NCI-H1694 treated with DMSO at 0.1 percent for 48 hours (cell line): ENCODE data around the gene CYP2B6.
"Not testable (repeated sequence)": the region's sequence is repeated elsewhere in the genome, so short reads cannot be mapped to it uniquely, and the experiment has no call there.

Source experiments
- DNase-seq: peaks from one replicate; lab custom pipeline; 2025; lab: John Stamatoyannopoulos, UW

The CYP2B6 gene

GRCh38 chr19:40990972-40991381 lies at the start of gene CYP2B6:
TSS of gene CYP2B6 (plus strand) at chr19:40991282. CDS start at chr19:40991306, 24 bp downstream.
- no peak for DNase-seq

DNA sequence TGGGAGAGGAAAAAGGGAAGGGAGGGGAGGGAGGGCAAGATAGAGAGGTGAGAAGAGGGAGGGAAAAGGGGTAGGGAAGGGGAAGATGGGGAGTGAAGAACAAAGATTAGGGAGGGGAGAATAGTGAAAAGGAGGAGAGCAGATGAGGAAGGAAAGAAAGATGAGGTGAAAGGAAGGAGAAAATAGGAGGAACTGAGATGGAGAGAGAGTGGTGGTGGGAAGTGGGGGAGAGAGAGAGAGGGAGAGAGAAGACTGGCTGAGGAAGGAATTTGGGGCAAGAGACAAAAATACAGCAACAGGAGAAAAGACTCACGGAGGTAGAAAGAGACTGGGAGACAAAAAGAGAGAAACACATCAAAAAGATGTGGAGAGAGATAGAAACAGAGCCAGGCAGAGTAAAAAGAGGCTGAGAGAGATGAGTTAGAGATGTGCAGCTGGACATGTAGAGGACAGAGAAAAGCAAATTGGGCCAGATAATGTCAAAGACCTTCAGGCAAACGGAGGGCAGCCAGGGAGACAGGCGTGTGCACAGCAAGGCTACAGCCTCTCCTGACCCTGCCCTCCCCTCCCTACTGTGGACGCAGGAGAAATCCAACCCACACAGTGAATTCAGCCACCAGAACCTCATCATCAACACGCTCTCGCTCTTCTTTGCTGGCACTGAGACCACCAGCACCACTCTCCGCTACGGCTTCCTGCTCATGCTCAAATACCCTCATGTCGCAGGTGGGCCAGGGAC lies 49.4 kb upstream of the CYP2B6 start:
- no peak for DNase-seq

- DNase-seq = no peak
Measured at GRCh38 chr19:40945645-40946044, 45.4 kb upstream of the CYP2B6 start.

GRCh38 chr19:40947114-40947513 lies 44.0 kb upstream of the CYP2B6 start:
- DNase-seq = no peak

- DNase-seq = no peak
Measured at GRCh38 chr19:40947573-40947972, 43.5 kb upstream of the CYP2B6 start.

- DNase-seq = no peak
Measured at GRCh38 chr19:40948580-40949299, 42.3 kb upstream of the CYP2B6 start.

DNA sequence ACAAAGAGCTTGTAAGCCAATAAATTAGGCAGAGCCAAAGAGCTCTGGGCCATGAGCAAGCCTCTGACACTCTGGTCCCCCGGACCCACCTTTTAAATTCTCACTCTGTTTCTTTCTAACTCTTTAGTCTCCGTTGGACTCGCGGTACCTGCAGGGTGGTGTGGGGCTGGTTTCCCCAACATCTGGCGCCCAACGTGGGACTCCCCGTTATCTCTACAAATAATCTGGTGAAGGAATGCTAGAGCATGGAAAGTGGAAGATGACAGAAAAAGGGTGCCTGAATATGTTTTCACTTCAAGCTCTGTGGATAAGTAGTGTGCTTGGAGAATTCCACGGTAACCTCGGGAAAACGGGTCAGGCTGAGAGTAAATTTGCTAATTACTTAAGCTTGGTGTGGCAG lies 36.5 kb upstream of the CYP2B6 start:
- no peak for DNase-seq

GRCh38 chr19:40959338-40959737 lies 31.7 kb upstream of the CYP2B6 start:
- DNase-seq = no peak

DNA sequence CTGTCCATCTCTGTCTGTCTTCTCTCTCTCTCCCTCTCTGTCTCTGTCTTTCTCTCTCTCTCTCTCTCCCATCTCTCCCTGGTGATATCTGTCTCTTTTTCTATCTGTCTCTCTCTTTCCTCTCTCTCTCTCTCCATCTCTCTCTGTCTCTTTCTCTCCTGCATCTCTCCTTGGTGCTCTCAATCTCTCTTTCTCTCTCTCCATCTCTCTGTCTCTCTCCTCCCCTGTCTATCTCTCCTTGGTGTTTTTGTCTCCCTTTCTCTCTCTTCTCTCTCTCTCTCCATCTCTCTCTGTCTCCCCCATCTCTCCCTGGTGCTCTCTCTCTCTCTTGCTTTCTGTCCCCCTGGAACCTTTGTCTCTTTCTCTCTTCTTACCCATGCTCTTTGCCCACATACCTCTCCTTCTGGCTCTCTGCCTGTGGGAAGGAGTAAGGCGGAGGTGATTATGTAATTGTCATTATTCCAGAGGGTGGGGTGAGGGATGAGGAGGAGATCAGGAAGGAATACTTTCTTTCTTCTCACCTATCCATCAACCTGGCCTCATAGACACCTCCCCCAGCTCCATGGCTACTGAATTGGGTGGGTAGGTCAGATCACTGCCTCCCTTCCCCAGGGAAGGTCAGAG lies 30.9 kb upstream of the CYP2B6 start:
- no peak for DNase-seq

DNA sequence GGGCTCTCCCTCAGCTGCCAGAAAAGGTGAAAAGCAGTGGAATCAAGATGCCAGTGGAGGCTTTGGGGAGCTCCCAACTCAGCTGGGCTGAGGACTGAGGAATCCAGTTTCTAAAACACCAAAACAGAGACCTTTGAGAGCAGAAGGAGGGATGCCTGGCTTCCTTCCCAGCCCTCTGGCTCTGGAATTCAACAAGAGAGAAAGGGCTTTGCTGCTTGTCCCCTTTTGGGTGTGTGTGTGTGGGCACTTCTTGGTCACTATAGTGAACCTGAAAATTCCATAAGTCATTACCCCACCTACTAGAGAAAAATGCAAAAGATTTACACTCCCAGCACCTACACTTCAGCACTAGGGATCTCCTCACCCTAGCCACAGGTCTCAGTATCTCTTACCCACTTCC lies 30.3 kb upstream of the CYP2B6 start:
- DNase-seq = no peak

DNA sequence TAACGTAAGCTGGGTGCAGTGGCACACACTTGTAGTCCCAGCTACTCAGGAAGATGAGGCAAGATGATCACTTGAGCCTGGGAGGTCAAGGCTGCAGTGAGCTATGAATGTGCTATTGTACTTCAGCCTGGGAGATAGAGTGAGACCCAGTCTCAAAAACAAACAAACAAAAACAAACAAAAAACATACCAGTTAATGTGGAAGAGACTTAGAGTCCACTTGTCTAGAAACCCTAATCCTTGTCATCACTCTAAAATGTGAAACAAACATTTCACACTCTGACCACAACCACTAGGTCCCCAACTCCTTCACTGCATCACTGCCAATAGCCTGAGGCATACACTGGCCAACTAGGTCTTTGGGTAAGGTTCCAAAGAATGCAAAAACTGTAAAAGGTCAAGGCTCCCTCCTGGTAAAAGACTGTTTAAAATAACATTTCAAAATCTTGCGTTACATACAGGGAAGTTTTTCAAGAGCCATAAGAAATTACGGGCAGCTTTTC lies 28.6 kb upstream of the CYP2B6 start:
- DNase-seq = no peak

GRCh38 chr19:40964361-40964760 lies 26.7 kb upstream of the CYP2B6 start:
- not testable (repeated sequence) for DNase-seq

- not testable (repeated sequence) for DNase-seq
Measured at GRCh38 chr19:40965351-40965750, 25.7 kb upstream of the CYP2B6 start.

- not testable (repeated sequence) for DNase-seq
Measured at GRCh38 chr19:40966591-40966990, 24.5 kb upstream of the CYP2B6 start.

DNA sequence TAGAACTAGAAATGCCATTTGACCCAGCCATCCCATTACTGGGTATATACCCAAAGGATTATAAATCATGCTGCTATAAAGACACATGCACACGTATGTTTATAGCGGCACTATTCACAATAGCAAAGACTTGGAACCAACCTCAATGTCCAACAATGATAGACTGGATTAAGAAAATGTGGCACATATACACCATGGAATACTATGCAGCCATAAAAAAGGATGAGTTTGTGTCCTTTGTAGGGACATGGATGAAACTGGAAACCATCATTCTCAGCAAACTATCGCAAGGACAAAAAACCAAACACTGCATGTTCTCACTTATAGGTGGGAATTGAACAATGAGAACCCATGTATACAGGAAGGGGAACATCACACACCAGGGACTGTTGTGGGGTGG lies 23.0 kb upstream of the CYP2B6 start:
- DNase-seq = not testable (repeated sequence)

DNA sequence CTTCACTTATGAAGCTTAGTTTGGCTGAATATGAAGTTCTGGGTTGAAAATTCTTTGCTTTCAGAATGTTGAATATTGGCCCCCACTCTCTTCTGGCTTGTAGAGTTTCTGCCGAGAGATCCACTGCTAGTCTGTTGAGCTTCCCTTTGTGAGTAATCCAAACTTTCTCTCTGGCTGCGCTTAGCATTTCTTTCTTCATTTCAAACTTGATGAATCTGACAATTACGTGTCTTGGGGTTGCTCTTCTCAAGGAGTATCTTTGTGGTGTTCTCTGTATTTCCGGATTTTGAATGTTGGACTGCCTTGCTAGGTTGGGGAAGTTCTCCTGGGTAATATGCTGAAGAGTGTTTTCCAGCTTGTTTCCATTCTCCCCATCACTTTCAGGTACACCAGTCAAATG lies 21.4 kb upstream of the CYP2B6 start:
- DNase-seq = not testable (repeated sequence)

- DNase-seq = not testable (repeated sequence)
Measured at GRCh38 chr19:40970396-40971345, 20.4 kb upstream of the CYP2B6 start.

GRCh38 chr19:40974633-40975037 lies 16.4 kb upstream of the CYP2B6 start:
- DNase-seq = peak; percentile 22

GRCh38 chr19:40976134-40976533 lies 14.9 kb upstream of the CYP2B6 start:
- DNase-seq = no peak

- DNase-seq = no peak
Measured at GRCh38 chr19:40976724-40977123, 14.4 kb upstream of the CYP2B6 start.

GRCh38 chr19:40979759-40980158 lies 11.3 kb upstream of the CYP2B6 start:
- not testable (repeated sequence) for DNase-seq
